HCEC 1CT (cell line): ENCODE data around the gene AEBP2.
"Not testable (repeated sequence)": the region's sequence is repeated elsewhere in the genome, so short reads cannot be mapped to it uniquely, and the experiment has no call there.

ENCODE experiments used
- DNase-seq: peaks from one replicate; pipeline ENCODE4 v3.0.0-alpha.2; 2017

Gene AEBP2

GRCh38 chr12:19515179-19515578, 75.9 kb downstream of the AEBP2 start:
- DNase-seq, result no peak

GRCh38 chr12:19517583-19517982, 78.3 kb downstream of the AEBP2 start:
- no peak for DNase-seq

GRCh38 chr12:19518209-19518608, 78.9 kb downstream of the AEBP2 start:
- no peak for DNase-seq

- no peak for DNase-seq
Observed at GRCh38 chr12:19520646-19521415, 81.5 kb downstream of the AEBP2 start.

- DNase-seq, result no peak
Observed at GRCh38 chr12:19525274-19525673, 86.0 kb downstream of the AEBP2 start.

- no peak for DNase-seq
Observed at GRCh38 chr12:19527866-19528265, 88.6 kb downstream of the AEBP2 start.

- DNase-seq, result no peak
Observed at GRCh38 chr12:19528750-19529149, 89.5 kb downstream of the AEBP2 start.

GRCh38 chr12:19529951-19530636, 90.8 kb downstream of the AEBP2 start:
- peak; percentile 73 for DNase-seq

GRCh38 chr12:19530637-19531023, 91.3 kb downstream of the AEBP2 start:
- peak; percentile 49 for DNase-seq

GRCh38 chr12:19533567-19533966, 94.3 kb downstream of the AEBP2 start:
- no peak for DNase-seq

GRCh38 chr12:19539071-19539470, 99.8 kb downstream of the AEBP2 start:
- no peak for DNase-seq

GRCh38 chr12:19539836-19540235, 100.5 kb downstream of the AEBP2 start:
- peak; percentile 14 for DNase-seq

- no peak for DNase-seq
Observed at GRCh38 chr12:19542606-19543005, 103.3 kb downstream of the AEBP2 start.

- DNase-seq, result no peak
Observed at GRCh38 chr12:19544353-19544752, 105.1 kb downstream of the AEBP2 start.

GRCh38 chr12:19545301-19545700, 106.0 kb downstream of the AEBP2 start:
- DNase-seq, result no peak

GRCh38 chr12:19546027-19546426, 106.7 kb downstream of the AEBP2 start:
- no peak for DNase-seq

GRCh38 chr12:19546611-19547162, 107.4 kb downstream of the AEBP2 start:
- DNase-seq, result no peak

GRCh38 chr12:19547271-19547671, 108.0 kb downstream of the AEBP2 start:
- peak; percentile 20 for DNase-seq

GRCh38 chr12:19548834-19549233, 109.5 kb downstream of the AEBP2 start:
- no peak for DNase-seq

GRCh38 chr12:19550626-19551025, 111.3 kb downstream of the AEBP2 start:
- DNase-seq, result no peak

- not testable (repeated sequence) for DNase-seq
Observed at GRCh38 chr12:19552441-19553097, 113.3 kb downstream of the AEBP2 start.

- no peak for DNase-seq
Observed at GRCh38 chr12:19553175-19553574, 113.9 kb downstream of the AEBP2 start.

GRCh38 chr12:19561411-19561961, 122.2 kb downstream of the AEBP2 start:
- peak; percentile 2 for DNase-seq
